K562 (cell line): ENCODE data around the gene GTPBP1. TPM values are rescaled to one million over a fixed set of nuclear protein-coding genes. Genes with fewer than 3 reads are reported as not detected.

Experiments
- DACH1 ChIP-seq: fragments of 450-650 bp; IDR thresholded peaks from 2 replicates; pipeline ENCODE4 v1.6.1; 2018; ENCODE audit not compliant: partially characterized antibody
- DIDO1 ChIP-seq: fragments of 450-650 bp; IDR thresholded peaks from 2 replicates; pipeline ENCODE4 v1.6.1; 2016; ENCODE audit warnings: low read depth, missing biosample characterization, missing genetic modification characterization
- EP400 ChIP-seq: fragments of 450-650 bp; IDR thresholded peaks from 2 replicates; pipeline ENCODE4 v1.6.1; 2017; ENCODE audit warnings: antibody characterized with exemption, mild to moderate bottlenecking, moderate library complexity
- KDM1A ChIP-seq, 2 experiments: fragments of 450-650 bp; IDR thresholded peaks; 2 replicates each; pipeline ENCODE4 v1.6.1; 2016; ENCODE audit warnings: mild to moderate bottlenecking in 2 of 2
- NUFIP1 ChIP-seq: fragments of 450-650 bp; IDR thresholded peaks from 2 replicates; pipeline ENCODE4 v1.6.1; 2018; ENCODE audit not compliant: partially characterized antibody
- RREB1 ChIP-seq: fragments of 250-450 bp; sonication (Bioruptor Pico); IDR thresholded peaks from 2 replicates; pipeline ENCODE4 v1.4.0; 2020
- USF2 ChIP-seq: sonication (generic); formaldehyde crosslinking; IDR thresholded peaks from 2 replicates; pipeline ENCODE4 v1.5.0; 2020; ENCODE audit warnings: missing genetic modification reagents
- XRCC5 ChIP-seq: fragments of 200-400 bp; formaldehyde crosslinking; IDR thresholded peaks from 2 replicates; pipeline ENCODE4 v1.6.1; 2017; ENCODE audit warnings: low read depth, mild to moderate bottlenecking, low read length
- ZFX ChIP-seq: sonication (generic); formaldehyde crosslinking; IDR thresholded peaks from 2 replicates; pipeline ENCODE4 v1.8.0; 2022; ENCODE audit warnings: mild to moderate bottlenecking, missing genetic modification reagents, moderate library complexity
- ZNF274 ChIP-seq: IDR thresholded peaks from 2 replicates; pipeline ENCODE4 v1.6.1; 2011; ENCODE audit warnings: low read depth, mild to moderate bottlenecking, low read length, moderate library complexity, borderline replicate concordance
- ZNF282 ChIP-seq: sonication (generic); formaldehyde crosslinking; IDR thresholded peaks from 2 replicates; pipeline ENCODE4 v1.8.1; 2023; ENCODE audit warnings: missing genetic modification reagents
- ZNF318 ChIP-seq, 2 experiments: fragments of 450-650 bp; IDR thresholded peaks; 2 replicates each; pipeline ENCODE4 v1.6.1; 2016; ENCODE audit warnings: mild to moderate bottlenecking in 2 of 2, borderline replicate concordance in 1 of 2, low read depth in 1 of 2, moderate library complexity in 1 of 2
- ZNF583 ChIP-seq: fragments of 250-450 bp; sonication (Bioruptor Pico); IDR thresholded peaks from 2 replicates; pipeline ENCODE4 v1.4.0; 2020
- polyA plus RNA-seq, 8 experiments: library from polyadenylated mRNA; depleted of rRNA in 4 of 8; stranded (reverse) in 5 of 8; unstranded in 3 of 8; fragments of >200 nt; fragmentation: Nextera tagmentation in 2 of 8; fragmentation: Illumina TruSeq in 1 of 8; extraction: Ambion mirVana in 2 of 8; extraction: Trizol in 1 of 8; gene quantifications; 2 replicates each; pipeline versions ENCODE4 v1.2.1 to v1.2.3, GENCODE V29; 2011 to 2014; ENCODE audit warnings: inconsistent platforms in 1 of 8, missing spikeins in 1 of 8
- total RNA-seq, 7 experiments: library from RNA; depleted of rRNA in 6 of 7; stranded (reverse); fragments of >200 nt in 6 of 7; fragmentation: Illumina TruSeq in 2 of 7; extraction: Trizol in 2 of 7; gene quantifications; 2 replicates each; pipeline versions ENCODE4 v1.2.1 to v1.2.3, GENCODE V29; 2011 to 2021; ENCODE audit warnings: low replicate concordance in 1 of 7

The GTPBP1 gene
- total and polyA plus RNA-seq, 9 of the 15 experiments (the other 6 are each of a cell fraction or from before 2014, with no cell fraction given) = 0.83 to 53.2 (median 23.3) TPM

- no peak for TF ChIP-seq ZNF318 (IDR thresholded peaks at IDR 0.05; ENCODE audit: borderline replicate concordance in 1 of 2, low read depth in 1 of 2)
- TF ChIP-seq DACH1 = no peak
- no peak for TF ChIP-seq NUFIP1
- no peak for TF ChIP-seq XRCC5
- TF ChIP-seq ZFX (CRISPR knock-in tag) = peak; percentile 88
- no peak for TF ChIP-seq RREB1 (CRISPR knock-in tag)
- TF ChIP-seq KDM1A (IDR thresholded peaks at IDR 0.05) = no peak
- TF ChIP-seq USF2 = no peak
- TF ChIP-seq ZNF282 (CRISPR knock-in tag) = no peak
- no peak for TF ChIP-seq DIDO1 (tag)
- no peak for TF ChIP-seq ZNF274
- TF ChIP-seq ZNF583 (CRISPR knock-in tag) = no peak
- peak; percentile 49; the same call in 1 of the 2 replicates for TF ChIP-seq EP400
Measured at GRCh38 chr22:38700789-38701628, 4.7 kb upstream of the GTPBP1 start, which contains the start of gene JOSD1 (continued).
